Activated CD4-positive, alpha-beta memory T cell treated with anti-CD3 and anti-CD28 coated beads, Interleukin-2, amount 10 ng/mL, durations not matched to agents 7 days and 5 days (primary cell): ENCODE results near the gene GTF2H1. TPM values are rescaled to one million over a fixed set of nuclear protein-coding genes. Genes with fewer than 3 reads are reported as not detected.
A peak's percentile ranks its signal among the peaks of the same experiment; 100 is the strongest.
"Not testable (repeated sequence)": the region's sequence is repeated elsewhere in the genome, so short reads cannot be mapped to it uniquely, and the experiment has no call there.

ENCODE experiments used
- CTCF ChIA-PET: fragments of 350-600 bp; sonication (Branson Sonifier 250); formaldehyde crosslinking; loops from one replicate; lab custom pipeline; 2021; ENCODE audit warnings: antibody characterized with exemption, inconsistent platforms; lab: Charles Lee
- POLR2A ChIA-PET: fragments of 350-600 bp; sonication (Branson Sonifier 250); formaldehyde crosslinking; loops from one replicate; lab custom pipeline; 2021; ENCODE audit warnings: antibody characterized with exemption; lab: Charles Lee
- DNase-seq: peaks from one replicate; pipeline ENCODE4 v3.0.0-alpha.2; 2020
- H3K27ac Mint-ChIP-seq: one replicate; pipeline ENCODE4 v1.8.0; 2021; ENCODE audit warnings: mild to moderate bottlenecking, mixed read lengths
- H3K27me3 Mint-ChIP-seq: one replicate; pipeline ENCODE4 v1.8.0; 2021; ENCODE audit warnings: mixed read lengths
- H3K36me3 Mint-ChIP-seq: one replicate; pipeline ENCODE4 v1.8.0; 2021; ENCODE audit warnings: low read depth, mixed read lengths
- H3K4me1 Mint-ChIP-seq: one replicate; pipeline ENCODE4 v1.8.0; 2021; ENCODE audit warnings: mixed read lengths
- H3K4me3 Mint-ChIP-seq: one replicate; pipeline ENCODE4 v1.8.0; 2021; ENCODE audit warnings: mild to moderate bottlenecking, mixed read lengths
- H3K9me3 Mint-ChIP-seq: one replicate; pipeline ENCODE4 v1.8.0; 2021; ENCODE audit warnings: mixed read lengths
- total RNA-seq, 2 experiments: library from RNA; stranded (reverse); gene quantifications; one replicate each; pipeline ENCODE4 v1.2.3, GENCODE V29; 2021

GTF2H1 gene
- total RNA-seq, 2 experiments from 2014 or later: 47.0 to 48.2 TPM

GRCh38 chr11:18384157-18384641 lies 61.8 kb downstream of the GTF2H1 start:
- H3K27me3 Mint-ChIP-seq: no peaks in the 10 kb centered on the region
- ChIA-PET POLR2A (interaction anchor here (0.7 to 7.6 kb wide), 13 partner anchors 9 to 250 kb away, joined by 3 to 328 read pairs (median 6); partner anchors contain the start of genes GTF2H1, HPS5, LDHA and SPTY2D1), CTCF (interaction anchor here (0.8 to 3.4 kb wide), 6 partner anchors 11 to 380 kb away, joined by 3 to 42 read pairs (median 5); partner anchors contain the start of genes GTF2H1, HPS5, LDHA and TSG101)
- peak overlapping the region; percentile 58 for H3K4me3 Mint-ChIP-seq
- H3K9me3 Mint-ChIP-seq: no peaks in the 10 kb centered on the region
- peaks cover 42% of the 10 kb centered on the region for H3K4me1 Mint-ChIP-seq
- peak overlapping the region; percentile 99 for H3K27ac Mint-ChIP-seq
- no peaks in the 10 kb centered on the region for H3K36me3 Mint-ChIP-seq
- no peak for DNase-seq

GRCh38 chr11:18390088-18390487 lies 67.7 kb downstream of the GTF2H1 start:
- Mint-ChIP-seq H3K27me3 (no peaks in the 10 kb centered on the region), H3K36me3 (peaks cover 10% of the 10 kb centered on the region), H3K4me1 (peaks cover 41% of the 10 kb centered on the region), H3K9me3 (no peaks in the 10 kb centered on the region), H3K4me3 (no peak overlapping the region), H3K27ac (no peak overlapping the region)
- ChIA-PET POLR2A (interaction anchor here (1.3 kb wide), 1 partner anchor 15 kb away, joined by 3 read pairs; no protein-coding TSS in a partner anchor), CTCF (no interaction called here)
- no peak for DNase-seq

- peaks cover 40% of the 10 kb centered on the region for H3K4me1 Mint-ChIP-seq
- H3K27ac Mint-ChIP-seq: peak overlapping the region; percentile 8
- no peaks in the 10 kb centered on the region for H3K27me3 Mint-ChIP-seq
- CTCF ChIA-PET: interaction anchor here (5.0 kb wide), 1 partner anchor 9 kb away, joined by 42 read pairs; no protein-coding TSS in a partner anchor
- H3K9me3 Mint-ChIP-seq: no peaks in the 10 kb centered on the region
- H3K4me3 Mint-ChIP-seq: peak overlapping the region; percentile 21
- no peak for DNase-seq
- H3K36me3 Mint-ChIP-seq: peaks cover 32% of the 10 kb centered on the region
- POLR2A ChIA-PET: interaction anchor here (0.6 to 7.3 kb wide), 4 partner anchors 9 to 134 kb away, joined by 4 to 328 read pairs (median 125); partner anchors contain the start of genes GTF2H1, HPS5 and TSG101
Observed at GRCh38 chr11:18392434-18393321, 70.3 kb downstream of the GTF2H1 start.

GRCh38 chr11:18393581-18394274 lies 71.4 kb downstream of the GTF2H1 start:
- POLR2A ChIA-PET: interaction anchor here (0.6 to 7.3 kb wide), 24 partner anchors 10 to 289 kb away, joined by 3 to 328 read pairs (median 7); partner anchors contain the start of genes GTF2H1, HPS5, SPTY2D1 and TSG101
- Mint-ChIP-seq H3K36me3 (peaks cover 43% of the 10 kb centered on the region), H3K9me3 (no peaks in the 10 kb centered on the region), H3K27me3 (no peaks in the 10 kb centered on the region), H3K4me1 (peaks cover 44% of the 10 kb centered on the region), H3K4me3 (peak overlapping the region; percentile 99), H3K27ac (peak overlapping the region; percentile 96)
- no peak for DNase-seq
- CTCF ChIA-PET: interaction anchor here (0.6 to 5.0 kb wide), 7 partner anchors 10 to 328 kb away, joined by 3 to 42 read pairs (median 4); partner anchors contain the start of genes GTF2H1 and HPS5

- Mint-ChIP-seq H3K9me3 (no peaks in the 10 kb centered on the region), H3K4me3 (peak within 1 kb of the TSS; percentile 99), H3K36me3 (peaks cover 49% of the 10 kb centered on the region), H3K27me3 (no peaks in the 10 kb centered on the region), H3K27ac (peak within 1 kb of the TSS; percentile 96), H3K4me1 (peaks cover 50% of the 10 kb centered on the region)
- DNase-seq: peak; percentile 99
- ChIA-PET POLR2A (interaction anchor here (0.6 to 7.3 kb wide), 32 partner anchors 10 to 290 kb away, joined by 3 to 328 read pairs (median 6); partner anchors contain the start of genes GTF2H1, HPS5, SPTY2D1 and TSG101), CTCF (interaction anchor here (0.6 to 5.0 kb wide), 9 partner anchors 11 to 327 kb away, joined by 3 to 42 read pairs (median 5); partner anchors contain the start of genes GTF2H1 and HPS5)
Observed at GRCh38 chr11:18394275-18394927, 72.0 kb downstream of the GTF2H1 start, which contains the start of gene LDHA. Gene LDHA, plus strand, starts transcription at chr11:18394563. Its CDS starts 2,280 bp downstream, at chr11:18396843.

- peak overlapping the region; percentile 96 for H3K27ac Mint-ChIP-seq
- peaks cover 57% of the 10 kb centered on the region for H3K36me3 Mint-ChIP-seq
- H3K4me3 Mint-ChIP-seq: peak overlapping the region; percentile 99
- ChIA-PET CTCF (interaction anchor here (0.6 to 5.0 kb wide), 11 partner anchors 10 to 327 kb away, joined by 3 to 42 read pairs (median 6); partner anchors contain the start of genes GTF2H1, HPS5 and SAAL1), POLR2A (interaction anchor here (0.7 to 7.3 kb wide), 37 partner anchors 9 to 846 kb away, joined by 3 to 328 read pairs (median 6); partner anchors contain the start of genes E2F8, GTF2H1, HPS5 and SAAL1)
- no peaks in the 10 kb centered on the region for H3K9me3 Mint-ChIP-seq
- no peaks in the 10 kb centered on the region for H3K27me3 Mint-ChIP-seq
- H3K4me1 Mint-ChIP-seq: peaks cover 57% of the 10 kb centered on the region
- peak; percentile 31 for DNase-seq
Observed at GRCh38 chr11:18394928-18395734, 72.8 kb downstream of the GTF2H1 start.

- Mint-ChIP-seq H3K4me3 (peak overlapping the region; percentile 99), H3K27ac (peak overlapping the region; percentile 96), H3K27me3 (no peaks in the 10 kb centered on the region), H3K36me3 (peaks cover 64% of the 10 kb centered on the region), H3K4me1 (peaks cover 61% of the 10 kb centered on the region), H3K9me3 (no peaks in the 10 kb centered on the region)
- CTCF ChIA-PET: interaction anchor here (0.6 to 5.0 kb wide), 11 partner anchors 9 to 290 kb away, joined by 3 to 42 read pairs (median 6); partner anchors contain the start of genes GTF2H1, HPS5 and SAAL1
- peak; percentile 97 for DNase-seq
- POLR2A ChIA-PET: interaction anchor here (0.7 to 7.3 kb wide), 32 partner anchors 9 to 845 kb away, joined by 3 to 328 read pairs (median 6); partner anchors contain the start of genes E2F8, GTF2H1, HPS5 and SAAL1
Observed at GRCh38 chr11:18395735-18396504, 73.6 kb downstream of the GTF2H1 start.

GRCh38 chr11:18397921-18398320 lies 75.6 kb downstream of the GTF2H1 start:
- no peaks in the 10 kb centered on the region for H3K27me3 Mint-ChIP-seq
- CTCF ChIA-PET: interaction anchor here (4.5 to 5.0 kb wide), 2 partner anchors 14 to 154 kb away, joined by 26 to 42 read pairs; no protein-coding TSS in a partner anchor
- H3K36me3 Mint-ChIP-seq: peaks cover 77% of the 10 kb centered on the region
- DNase-seq: no peak
- H3K4me3 Mint-ChIP-seq: peak overlapping the region; percentile 47
- POLR2A ChIA-PET: interaction anchor here (1.0 to 7.3 kb wide), 6 partner anchors 10 to 152 kb away, joined by 3 to 328 read pairs (median 79); partner anchors contain the start of genes GTF2H1, HPS5 and TSG101
- no peak overlapping the region for H3K27ac Mint-ChIP-seq
- H3K9me3 Mint-ChIP-seq: no peaks in the 10 kb centered on the region
- H3K4me1 Mint-ChIP-seq: peaks cover 52% of the 10 kb centered on the region

GRCh38 chr11:18401077-18401476 lies 78.7 kb downstream of the GTF2H1 start:
- not testable (repeated sequence) for H3K9me3 Mint-ChIP-seq, H3K4me3 Mint-ChIP-seq, H3K27me3 Mint-ChIP-seq, H3K27ac Mint-ChIP-seq, DNase-seq
- CTCF ChIA-PET: interaction anchor here (0.8 to 1.4 kb wide), 3 partner anchors 157 to 670 kb away, joined by 3 to 4 read pairs (median 3); no protein-coding TSS in a partner anchor
- POLR2A ChIA-PET: interaction anchor here (1.1 to 1.9 kb wide), 2 partner anchors 9 to 79 kb away, joined by 4 to 10 read pairs; partner anchors contain the start of genes GTF2H1 and HPS5
- H3K4me1 Mint-ChIP-seq: peaks cover 46% of the 10 kb centered on the region
- peaks cover 80% of the 10 kb centered on the region for H3K36me3 Mint-ChIP-seq

GRCh38 chr11:18404062-18404461 lies 81.7 kb downstream of the GTF2H1 start:
- POLR2A ChIA-PET: interaction anchor here (0.9 to 2.2 kb wide), 3 partner anchors 8 to 21 kb away, joined by 4 to 15 read pairs (median 4); partner anchors contain the start of gene LDHA
- Mint-ChIP-seq H3K27ac (no peak overlapping the region), H3K27me3 (no peaks in the 10 kb centered on the region), H3K36me3 (peaks cover 71% of the 10 kb centered on the region), H3K9me3 (no peaks in the 10 kb centered on the region), H3K4me1 (peaks cover 26% of the 10 kb centered on the region), H3K4me3 (no peak overlapping the region)
- DNase-seq: no peak
- CTCF ChIA-PET: interaction anchor here (1.5 kb wide), 1 partner anchor 8 kb away, joined by 4 read pairs; no protein-coding TSS in a partner anchor
